Activated T-helper 17 cell treated with anti-CD3 and anti-CD28 coated beads, Interleukin-2, amount 50 U/mL, for 72 hours (primary cell): ENCODE measurements around the gene MEX3B. TPM values are rescaled to one million over a fixed set of nuclear protein-coding genes. Genes with fewer than 3 reads are reported as not detected.
"Not testable (repeated sequence)": the region's sequence is repeated elsewhere in the genome, so short reads cannot be mapped to it uniquely, and the experiment has no call there.

Experiments
- ATAC-seq: fragments of 150-1000 bp; cut with Tn5 transposase; replicated peaks from 2 replicates; pipeline ENCODE4 v1.10.0; 2021; ENCODE audit warnings: mild to moderate bottlenecking, moderate library complexity
- H3K27ac Mint-ChIP-seq: one replicate; pipeline ENCODE4 v1.8.0; 2022; ENCODE audit warnings: mixed read lengths
- H3K27me3 Mint-ChIP-seq: one replicate; pipeline ENCODE4 v1.8.0; 2022; ENCODE audit warnings: mixed read lengths
- H3K36me3 Mint-ChIP-seq: one replicate; pipeline ENCODE4 v1.8.0; 2022; ENCODE audit warnings: low read depth, mild to moderate bottlenecking, mixed read lengths
- H3K4me1 Mint-ChIP-seq: one replicate; pipeline ENCODE4 v1.8.0; 2022; ENCODE audit warnings: mixed read lengths
- H3K4me3 Mint-ChIP-seq: one replicate; pipeline ENCODE4 v1.8.0; 2022; ENCODE audit warnings: mild to moderate bottlenecking, mixed read lengths
- H3K9me3 Mint-ChIP-seq: one replicate; pipeline ENCODE4 v1.8.0; 2022; ENCODE audit warnings: mixed read lengths
- total RNA-seq, 2 donors: library from RNA; stranded (reverse); gene quantifications; one replicate each; pipeline ENCODE4 v1.2.3, GENCODE V29; 2022

Gene MEX3B
- total RNA-seq, 2 donors from 2014 or later, result 0.54 to 1.4 TPM

- H3K4me1 Mint-ChIP-seq, result no peaks in the 10 kb centered on the region
- H3K4me3 Mint-ChIP-seq, result peak overlapping the region; percentile 58
- no peaks in the 10 kb centered on the region for H3K36me3 Mint-ChIP-seq
- H3K9me3 Mint-ChIP-seq, result no peaks in the 10 kb centered on the region
- H3K27ac Mint-ChIP-seq, result no peak overlapping the region
- peaks cover 14% of the 10 kb centered on the region for H3K27me3 Mint-ChIP-seq
- ATAC-seq, result no peak
Measured at GRCh38 chr15:82043130-82043673, 2.6 kb downstream of the MEX3B start.

GRCh38 chr15:82040862-82041261, 5.0 kb downstream of the MEX3B start:
- Mint-ChIP-seq H3K4me3 (no peak overlapping the region), H3K9me3 (no peaks in the 10 kb centered on the region), H3K27me3 (peaks cover 10% of the 10 kb centered on the region), H3K27ac (no peak overlapping the region), H3K36me3 (no peaks in the 10 kb centered on the region), H3K4me1 (no peaks in the 10 kb centered on the region)
- ATAC-seq, result no peak

GRCh38 chr15:82040390-82040789, 5.4 kb downstream of the MEX3B start:
- Mint-ChIP-seq H3K36me3 (no peaks in the 10 kb centered on the region), H3K4me3 (no peak overlapping the region), H3K9me3 (no peaks in the 10 kb centered on the region), H3K27me3 (peaks cover 10% of the 10 kb centered on the region), H3K27ac (no peak overlapping the region), H3K4me1 (no peaks in the 10 kb centered on the region)
- ATAC-seq, result no peak

- H3K36me3 Mint-ChIP-seq, result no peaks in the 10 kb centered on the region
Measured at GRCh38 chr15:82039871-82040270, 5.9 kb downstream of the MEX3B start.

GRCh38 chr15:82036461-82036860, 9.4 kb downstream of the MEX3B start:
- Mint-ChIP-seq H3K27me3 (peaks cover 12% of the 10 kb centered on the region), H3K4me1 (no peaks in the 10 kb centered on the region), H3K9me3 (no peaks in the 10 kb centered on the region), H3K36me3 (no peaks in the 10 kb centered on the region), H3K27ac (no peak overlapping the region), H3K4me3 (no peak overlapping the region)
- no peak for ATAC-seq

More at GRCh38 chr15:82039871-82040270, 5.9 kb downstream of the MEX3B start:
- Mint-ChIP-seq H3K27me3 (peaks cover 10% of the 10 kb centered on the region), H3K27ac (no peak overlapping the region), H3K4me3 (no peak overlapping the region), H3K4me1 (no peaks in the 10 kb centered on the region), H3K9me3 (no peaks in the 10 kb centered on the region)
- ATAC-seq, result no peak

- ATAC-seq, result no peak
- Mint-ChIP-seq H3K36me3 (no peaks in the 10 kb centered on the region), H3K27ac (no peak overlapping the region), H3K9me3 (no peaks in the 10 kb centered on the region), H3K4me1 (no peaks in the 10 kb centered on the region), H3K27me3 (peaks cover 5% of the 10 kb centered on the region), H3K4me3 (no peak overlapping the region)
Measured at GRCh38 chr15:82031871-82032270, 13.9 kb downstream of the MEX3B start.

- Mint-ChIP-seq H3K36me3 (no peaks in the 10 kb centered on the region), H3K27ac (no peak overlapping the region), H3K9me3 (no peaks in the 10 kb centered on the region), H3K4me1 (no peaks in the 10 kb centered on the region), H3K27me3 (peaks cover 5% of the 10 kb centered on the region), H3K4me3 (no peak overlapping the region)
- no peak for ATAC-seq
Measured at GRCh38 chr15:82030176-82030575, 15.6 kb downstream of the MEX3B start.

- not testable (repeated sequence) for H3K4me3 Mint-ChIP-seq, H3K4me1 Mint-ChIP-seq, H3K9me3 Mint-ChIP-seq, H3K36me3 Mint-ChIP-seq, H3K27ac Mint-ChIP-seq, ATAC-seq
- peaks cover 15% of the 10 kb centered on the region for H3K27me3 Mint-ChIP-seq
Measured at GRCh38 chr15:82028163-82028562, 17.7 kb downstream of the MEX3B start.

GRCh38 chr15:82021992-82022391, 23.8 kb downstream of the MEX3B start:
- no peaks in the 10 kb centered on the region for H3K4me1 Mint-ChIP-seq
- no peak for ATAC-seq
- H3K36me3 Mint-ChIP-seq, result no peaks in the 10 kb centered on the region
- H3K27ac Mint-ChIP-seq, result no peak overlapping the region
- H3K27me3 Mint-ChIP-seq, result peaks cover 22% of the 10 kb centered on the region
- H3K9me3 Mint-ChIP-seq, result peaks cover 5% of the 10 kb centered on the region
- H3K4me3 Mint-ChIP-seq, result no peak overlapping the region

GRCh38 chr15:82020625-82021394, 25.0 kb downstream of the MEX3B start:
- Mint-ChIP-seq H3K9me3 (peaks cover 5% of the 10 kb centered on the region), H3K4me1 (no peaks in the 10 kb centered on the region), H3K27ac (no peak overlapping the region), H3K27me3 (peaks cover 29% of the 10 kb centered on the region), H3K36me3 (no peaks in the 10 kb centered on the region), H3K4me3 (no peak overlapping the region)
- no peak for ATAC-seq

GRCh38 chr15:82018201-82018600, 27.6 kb downstream of the MEX3B start:
- ATAC-seq, result no peak
- H3K27ac Mint-ChIP-seq, result no peak overlapping the region
- H3K4me3 Mint-ChIP-seq, result no peak overlapping the region
- H3K36me3 Mint-ChIP-seq, result no peaks in the 10 kb centered on the region
- H3K27me3 Mint-ChIP-seq, result peaks cover 29% of the 10 kb centered on the region
- H3K9me3 Mint-ChIP-seq, result no peaks in the 10 kb centered on the region
- no peaks in the 10 kb centered on the region for H3K4me1 Mint-ChIP-seq

GRCh38 chr15:82017656-82018055, 28.2 kb downstream of the MEX3B start:
- Mint-ChIP-seq H3K9me3 (no peaks in the 10 kb centered on the region), H3K4me1 (no peaks in the 10 kb centered on the region), H3K27me3 (peaks cover 32% of the 10 kb centered on the region), H3K4me3 (no peak overlapping the region), H3K36me3 (no peaks in the 10 kb centered on the region), H3K27ac (no peak overlapping the region)
- ATAC-seq, result no peak

GRCh38 chr15:82014989-82015388, 30.8 kb downstream of the MEX3B start:
- H3K4me1 Mint-ChIP-seq, result no peaks in the 10 kb centered on the region
- no peaks in the 10 kb centered on the region for H3K9me3 Mint-ChIP-seq
- no peak overlapping the region for H3K27ac Mint-ChIP-seq
- H3K36me3 Mint-ChIP-seq, result no peaks in the 10 kb centered on the region
- H3K27me3 Mint-ChIP-seq, result peaks cover 38% of the 10 kb centered on the region
- no peak for ATAC-seq
- no peak overlapping the region for H3K4me3 Mint-ChIP-seq

GRCh38 chr15:82012908-82013307, 32.9 kb downstream of the MEX3B start:
- H3K4me3 Mint-ChIP-seq, result no peak overlapping the region
- H3K27me3 Mint-ChIP-seq, result peaks cover 43% of the 10 kb centered on the region
- no peaks in the 10 kb centered on the region for H3K9me3 Mint-ChIP-seq
- no peaks in the 10 kb centered on the region for H3K36me3 Mint-ChIP-seq
- H3K27ac Mint-ChIP-seq, result no peak overlapping the region
- no peak for ATAC-seq
- no peaks in the 10 kb centered on the region for H3K4me1 Mint-ChIP-seq

GRCh38 chr15:82005239-82005638, 40.6 kb downstream of the MEX3B start:
- no peak for ATAC-seq
- Mint-ChIP-seq H3K36me3 (no peaks in the 10 kb centered on the region), H3K9me3 (no peaks in the 10 kb centered on the region), H3K27ac (no peak overlapping the region), H3K4me3 (no peak overlapping the region), H3K4me1 (no peaks in the 10 kb centered on the region), H3K27me3 (peaks cover 8% of the 10 kb centered on the region)
